Breast epithelium (tissue), 4 donors: Measurements from ENCODE around the gene RHD. TPM values are rescaled to one million over a fixed set of nuclear protein-coding genes. Genes with fewer than 3 reads are reported as not detected.
A peak's percentile ranks its signal among the peaks of the same experiment; 100 is the strongest.
"Not testable (repeated sequence)": the region's sequence is repeated elsewhere in the genome, so short reads cannot be mapped to it uniquely, and the experiment has no call there.

Experiments
- DNase-seq, 2 donors: peaks; one replicate each; pipeline ENCODE4 v3.0.0-alpha.2; 2019; ENCODE audit warnings: low spot score in 2 of 2
- H3K27ac ChIP-seq, 2 donors: fragments of 200-600 bp; sonication (generic) in 1 of 2; one replicate each; pipeline ENCODE4 v1.5.1; 2016 to 2019; ENCODE audit warnings: mild to moderate bottlenecking in 1 of 2
- H3K27me3 ChIP-seq, 2 donors: fragments of 200-600 bp; sonication (generic) in 1 of 2; one replicate each; pipeline versions ENCODE4 v1.5.1 to v1.6.0; 2017 to 2019; ENCODE audit warnings: control low read depth in 1 of 2, mild to moderate bottlenecking in 1 of 2
- H3K36me3 ChIP-seq: fragments of 200-600 bp; one replicate; pipeline ENCODE4 v1.5.1; 2019
- H3K4me1 ChIP-seq, 2 donors: fragments of 200-600 bp; sonication (generic); one replicate each; pipeline ENCODE4 v1.5.1; 2016 to 2019; ENCODE audit warnings: control low read depth in 1 of 2
- H3K4me3 ChIP-seq, 3 donors: fragments of 200-600 bp; sonication (generic); 1 replicate in 2 of 3; 2 replicates in 1 of 3; pipeline ENCODE4 v1.5.1; 2016 to 2019; ENCODE audit warnings: mild to moderate bottlenecking in 3 of 3, moderate library complexity in 2 of 3
- H3K9me3 ChIP-seq, 2 donors: fragments of 200-600 bp; sonication (generic) in 1 of 2; one replicate each; pipeline ENCODE4 v1.5.1; 2016 to 2019; ENCODE audit warnings: control low read depth in 1 of 2
- CTCF ChIP-seq, 3 donors: fragments of 450-650 bp; IDR thresholded peaks; one replicate each; pipeline ENCODE4 v1.5.1; 2016 to 2017; ENCODE audit warnings: antibody characterized with exemption in 3 of 3, mild to moderate bottlenecking in 3 of 3, moderate library complexity in 3 of 3
- POLR2A ChIP-seq: fragments of 450-650 bp; IDR thresholded peaks from one replicate; pipeline ENCODE4 v1.6.1; 2016; ENCODE audit warnings: antibody characterized with exemption, mild to moderate bottlenecking, moderate library complexity
- POLR2AphosphoS5 ChIP-seq, 3 donors: sonication (generic); formaldehyde crosslinking; IDR thresholded peaks; one replicate each; pipeline ENCODE4 v1.6.1; 2017; ENCODE audit warnings: antibody characterized with exemption in 3 of 3
- intact Hi-C: fragments of 100-400 bp; cut with DNase I; formaldehyde crosslinking; loops from one replicate; pipeline ENCODE4 v1.15.1; 2023; ENCODE audit warnings: low total_unique reads
- total RNA-seq, 3 donors: library from RNA; depleted of rRNA; stranded (reverse); fragments of >200 nt; gene quantifications; one replicate each; pipeline ENCODE4 v1.1.0, GENCODE V29; 2016

Gene RHD
- total RNA-seq, 3 donors from 2014 or later = not detected

GRCh38 chr1:25253911-25254310 is 18.4 kb upstream of the RHD start:
- TF ChIP-seq CTCF (IDR thresholded peaks at IDR 0.05) (no peak), POLR2A (no peak), POLR2AphosphoS5 (IDR thresholded peaks at IDR 0.05) (no peak)
- intact Hi-C loops = no loop called here
- no peaks in the 10 kb centered on the region for H3K4me1 ChIP-seq
- no peaks in the 10 kb centered on the region for H3K36me3 ChIP-seq
- DNase-seq = no peak
- no peak overlapping the region for H3K4me3 ChIP-seq
- no peak overlapping the region for H3K27ac ChIP-seq
- H3K27me3 ChIP-seq = no peaks in the 10 kb centered on the region
- H3K9me3 ChIP-seq = no peaks in the 10 kb centered on the region

- H3K27ac ChIP-seq = no peak overlapping the region
- H3K36me3 ChIP-seq = no peaks in the 10 kb centered on the region
- H3K4me1 ChIP-seq = no peaks in the 10 kb centered on the region
- DNase-seq = no peak
- H3K9me3 ChIP-seq = no peaks in the 10 kb centered on the region
- no peak for TF ChIP-seq POLR2AphosphoS5 (IDR thresholded peaks at IDR 0.05)
- TF ChIP-seq POLR2A = no peak
- no peak for TF ChIP-seq CTCF (IDR thresholded peaks at IDR 0.05)
- intact Hi-C loops = no loop called here
- no peak overlapping the region for H3K4me3 ChIP-seq
- no peaks in the 10 kb centered on the region for H3K27me3 ChIP-seq
Measured at GRCh38 chr1:25255706-25256577, 16.4 kb upstream of the RHD start.

GRCh38 chr1:25256578-25256965 is 15.7 kb upstream of the RHD start:
- Histone ChIP-seq H3K9me3 (no peaks in the 10 kb centered on the region), H3K27me3 (no peaks in the 10 kb centered on the region), H3K4me1 (no peaks in the 10 kb centered on the region), H3K4me3 (no peak overlapping the region), H3K36me3 (no peaks in the 10 kb centered on the region), H3K27ac (no peak overlapping the region)
- DNase-seq = no peak
- TF ChIP-seq POLR2A (no peak), CTCF (IDR thresholded peaks at IDR 0.05) (no peak), POLR2AphosphoS5 (IDR thresholded peaks at IDR 0.05) (no peak)
- intact Hi-C loops = no loop called here

GRCh38 chr1:25257196-25257595 is 15.1 kb upstream of the RHD start:
- TF ChIP-seq CTCF (IDR thresholded peaks at IDR 0.05) = no peak
- no peak for TF ChIP-seq POLR2AphosphoS5 (IDR thresholded peaks at IDR 0.05)
- no peak for TF ChIP-seq POLR2A
- intact Hi-C loops = no loop called here
- H3K4me1 ChIP-seq = no peaks in the 10 kb centered on the region

GRCh38 chr1:25259813-25260212 is 12.5 kb upstream of the RHD start:
- H3K4me1 ChIP-seq, H3K36me3 ChIP-seq, H3K27me3 ChIP-seq, H3K9me3 ChIP-seq, H3K27ac ChIP-seq, intact Hi-C loops, H3K4me3 ChIP-seq, DNase-seq: not testable (repeated sequence)

More at GRCh38 chr1:25257196-25257595, 15.1 kb upstream of the RHD start:
- DNase-seq = no peak
- Histone ChIP-seq H3K9me3 (no peaks in the 10 kb centered on the region), H3K36me3 (no peaks in the 10 kb centered on the region), H3K27ac (no peak overlapping the region), H3K27me3 (no peaks in the 10 kb centered on the region), H3K4me3 (no peak overlapping the region)

GRCh38 chr1:25260336-25260735 is 12.0 kb upstream of the RHD start:
- H3K27me3 ChIP-seq, H3K36me3 ChIP-seq, H3K4me3 ChIP-seq, intact Hi-C loops, DNase-seq, H3K9me3 ChIP-seq, H3K27ac ChIP-seq, H3K4me1 ChIP-seq: not testable (repeated sequence)

- intact Hi-C loops, H3K36me3 ChIP-seq, H3K4me1 ChIP-seq, H3K27me3 ChIP-seq, DNase-seq, H3K9me3 ChIP-seq: not testable (repeated sequence)
- peak overlapping the region; percentile 55 to 65 (median 60) for H3K4me3 ChIP-seq
- peak overlapping the region in 1 of 2 donors; percentile 19 for H3K27ac ChIP-seq
Measured at GRCh38 chr1:25266554-25267287, 5.6 kb upstream of the RHD start.
